ENCODE results near the gene PRSS3. TPM values are rescaled to one million over a fixed set of nuclear protein-coding genes. Genes with fewer than 3 reads are reported as not detected.
"Not testable (repeated sequence)": the region's sequence is repeated elsewhere in the genome, so short reads cannot be mapped to it uniquely, and the experiment has no call there.

The PRSS3 gene
- total RNA-seq, 2 donors from 2014 or later, result not detected

GRCh38 chr9:33794560-33794959, 801 bp upstream of the PRSS3 start:
- Mint-ChIP-seq H3K9me3 (peaks cover 2% of the 10 kb centered on the region), H3K4me1 (peaks cover 16% of the 10 kb centered on the region), H3K36me3 (ENCODE audit: low read depth) (no peaks in the 10 kb centered on the region), H3K27me3 (ENCODE audit: insufficient read depth) (peaks cover 45% of the 10 kb centered on the region), H3K27ac (no peak overlapping the region), H3K4me3 (no peak overlapping the region)
- Histone ChIP-seq H3K27me3 (ENCODE audit: control insufficient read depth, insufficient read depth, low read length, poor library complexity, severe bottlenecking) (peaks cover 27% of the 10 kb centered on the region), H3K27ac (ENCODE audit: low read depth, low read length) (no peak overlapping the region), H3K9me3 (ENCODE audit: control insufficient read depth, low read length) (no peaks in the 10 kb centered on the region), H3K4me3 (ENCODE audit: low read length) (no peak overlapping the region), H3K36me3 (ENCODE audit: control insufficient read depth, insufficient read depth, low read length) (no peaks in the 10 kb centered on the region), H3K4me1 (ENCODE audit: control insufficient read depth, insufficient read depth, low read length) (no peaks in the 10 kb centered on the region), H3K9ac (ENCODE audit: extremely low read depth, low read length, poor library complexity, severe bottlenecking) (no peak overlapping the region)
- no peak for DNase-seq
- 87 to 100% methylated on average over 2 of the region's 2 CpGs for WGBS, 2 experiments (ENCODE audit: insufficient coverage in 1 of 2, insufficient read length in 1 of 2)
- no peak for TF ChIP-seq CTCF (conservative IDR thresholded peaks at IDR 0.05)

GRCh38 chr9:33795819-33796218, 458 bp downstream of the PRSS3 start:
- DNase-seq, result no peak
- peaks cover 16% of the 10 kb centered on the region for H3K4me1 Mint-ChIP-seq
- H3K9me3 Mint-ChIP-seq, result peaks cover 2% of the 10 kb centered on the region
- no peaks in the 10 kb centered on the region for H3K36me3 Mint-ChIP-seq (ENCODE audit: low read depth)
- H3K4me1 ChIP-seq (ENCODE audit: control insufficient read depth, insufficient read depth, low read length), result no peaks in the 10 kb centered on the region
- peak overlapping the region; percentile 7 for H3K27ac Mint-ChIP-seq
- H3K36me3 ChIP-seq (ENCODE audit: control insufficient read depth, insufficient read depth, low read length), result no peaks in the 10 kb centered on the region
- peaks cover 49% of the 10 kb centered on the region for H3K27me3 Mint-ChIP-seq (ENCODE audit: insufficient read depth)
- no peak overlapping the region for H3K4me3 ChIP-seq (ENCODE audit: low read length)
- H3K27ac ChIP-seq (ENCODE audit: low read depth, low read length), result no peak overlapping the region
- no peak for TF ChIP-seq CTCF (conservative IDR thresholded peaks at IDR 0.05)
- no peak overlapping the region for H3K4me3 Mint-ChIP-seq
- peaks cover 27% of the 10 kb centered on the region for H3K27me3 ChIP-seq (ENCODE audit: control insufficient read depth, insufficient read depth, low read length, poor library complexity, severe bottlenecking)
- 54 to 65% methylated on average over 3 to 4 of the region's 4 CpGs for WGBS, 2 experiments (ENCODE audit: insufficient coverage in 1 of 2, insufficient read length in 1 of 2)
- no peak overlapping the region for H3K9ac ChIP-seq (ENCODE audit: extremely low read depth, low read length, poor library complexity, severe bottlenecking)
- no peaks in the 10 kb centered on the region for H3K9me3 ChIP-seq (ENCODE audit: control insufficient read depth, low read length)

- WGBS, 2 experiments (ENCODE audit: insufficient coverage in 1 of 2, insufficient read length in 1 of 2), result 69 to 85% methylated on average over 2 to 5 of the region's 5 CpGs
Measured at GRCh38 chr9:33796679-33797078, 1.3 kb downstream of the PRSS3 start.

GRCh38 chr9:33797837-33798236, 2.5 kb downstream of the PRSS3 start:
- TF ChIP-seq CTCF (conservative IDR thresholded peaks at IDR 0.05), result no peak
- no peak overlapping the region for H3K27ac Mint-ChIP-seq
- 89 to 93% methylated on average over 8 of the region's 8 CpGs for WGBS, 2 experiments (ENCODE audit: insufficient coverage in 1 of 2, insufficient read length in 1 of 2)
- no peaks in the 10 kb centered on the region for H3K4me1 ChIP-seq (ENCODE audit: control insufficient read depth, insufficient read depth, low read length)
- peaks cover 22% of the 10 kb centered on the region for H3K27me3 ChIP-seq (ENCODE audit: control insufficient read depth, insufficient read depth, low read length, poor library complexity, severe bottlenecking)
- H3K36me3 Mint-ChIP-seq (ENCODE audit: low read depth), result no peaks in the 10 kb centered on the region
- no peak for DNase-seq
- peaks cover 9% of the 10 kb centered on the region for H3K4me1 Mint-ChIP-seq
- no peak overlapping the region for H3K4me3 Mint-ChIP-seq
- H3K27ac ChIP-seq (ENCODE audit: low read depth, low read length), result no peak overlapping the region
- H3K36me3 ChIP-seq (ENCODE audit: control insufficient read depth, insufficient read depth, low read length), result no peaks in the 10 kb centered on the region
- no peaks in the 10 kb centered on the region for H3K9me3 ChIP-seq (ENCODE audit: control insufficient read depth, low read length)
- no peak overlapping the region for H3K9ac ChIP-seq (ENCODE audit: extremely low read depth, low read length, poor library complexity, severe bottlenecking)
- H3K9me3 Mint-ChIP-seq, result peaks cover 2% of the 10 kb centered on the region
- no peak overlapping the region for H3K4me3 ChIP-seq (ENCODE audit: low read length)
- peaks cover 48% of the 10 kb centered on the region for H3K27me3 Mint-ChIP-seq (ENCODE audit: insufficient read depth)

More at GRCh38 chr9:33796679-33797078, 1.3 kb downstream of the PRSS3 start:
- peaks cover 27% of the 10 kb centered on the region for H3K27me3 ChIP-seq (ENCODE audit: control insufficient read depth, insufficient read depth, low read length, poor library complexity, severe bottlenecking)
- H3K9ac ChIP-seq (ENCODE audit: extremely low read depth, low read length, poor library complexity, severe bottlenecking); H3K36me3 ChIP-seq (ENCODE audit: control insufficient read depth, insufficient read depth, low read length); H3K4me3 Mint-ChIP-seq; H3K27ac Mint-ChIP-seq; H3K9me3 Mint-ChIP-seq; H3K4me3 ChIP-seq (ENCODE audit: low read length); H3K4me1 ChIP-seq (ENCODE audit: control insufficient read depth, insufficient read depth, low read length); DNase-seq; H3K9me3 ChIP-seq (ENCODE audit: control insufficient read depth, low read length); H3K27ac ChIP-seq (ENCODE audit: low read depth, low read length); H3K36me3 Mint-ChIP-seq (ENCODE audit: low read depth): not testable (repeated sequence)
- H3K27me3 Mint-ChIP-seq (ENCODE audit: insufficient read depth), result peaks cover 49% of the 10 kb centered on the region
- H3K4me1 Mint-ChIP-seq, result peaks cover 16% of the 10 kb centered on the region
